Mesenchymal stem cell (in vitro differentiated cells and primary cell): Measurements from ENCODE around the gene NANP. TPM values are rescaled to one million over a fixed set of nuclear protein-coding genes. Genes with fewer than 3 reads are reported as not detected.

Source experiments
- DNase-seq: peaks from one replicate; pipeline ENCODE4 v3.0.0-alpha.2; 2013
- H2AFZ ChIP-seq: one replicate; pipeline ENCODE4 v1.6.1; 2013; ENCODE audit warnings: low read depth, mild to moderate bottlenecking, control low read depth, inconsistent platforms, low read length, moderate library complexity
- H2AK5ac ChIP-seq: 2 replicates; pipeline ENCODE4 v1.6.1; 2013; ENCODE audit warnings: low read length, moderate library complexity, mild to moderate bottlenecking, inconsistent platforms; ENCODE audit not compliant: severe bottlenecking
- H2BK120ac ChIP-seq: one replicate; pipeline ENCODE4 v1.6.1; 2013; ENCODE audit warnings: low read depth, mild to moderate bottlenecking, inconsistent platforms, low read length, moderate library complexity
- H2BK12ac ChIP-seq, 2 experiments: one replicate each; pipeline ENCODE4 v1.6.1; 2013; ENCODE audit warnings: inconsistent platforms in 2 of 2, low read length in 2 of 2, mild to moderate bottlenecking in 2 of 2, moderate library complexity in 2 of 2, control low read depth in 1 of 2
- H2BK15ac ChIP-seq: one replicate; pipeline ENCODE4 v1.6.1; 2013; ENCODE audit warnings: mild to moderate bottlenecking, low read depth, inconsistent platforms; ENCODE audit not compliant: poor library complexity, severe bottlenecking
- H2BK5ac ChIP-seq: 2 replicates; pipeline ENCODE4 v1.6.1; 2013; ENCODE audit warnings: low read depth, mild to moderate bottlenecking, low read length, control low read depth, inconsistent platforms; ENCODE audit not compliant: poor library complexity, severe bottlenecking
- H3K14ac ChIP-seq, 2 experiments: one replicate each; pipeline ENCODE4 v1.6.1; 2013; ENCODE audit warnings: inconsistent platforms in 2 of 2, low read length in 2 of 2, control low read depth in 1 of 2, mild to moderate bottlenecking in 1 of 2, moderate library complexity in 1 of 2
- H3K18ac ChIP-seq, 2 experiments: one replicate each; pipeline ENCODE4 v1.6.1; 2013; ENCODE audit warnings: inconsistent platforms in 2 of 2, low read length in 2 of 2, control low read depth in 1 of 2, low read depth in 1 of 2, mild to moderate bottlenecking in 1 of 2
- H3K23ac ChIP-seq, 2 experiments: one replicate each; pipeline ENCODE4 v1.6.1; 2013; ENCODE audit warnings: inconsistent platforms in 2 of 2, low read length in 2 of 2, mild to moderate bottlenecking in 2 of 2, moderate library complexity in 2 of 2, control low read depth in 1 of 2
- H3K27ac ChIP-seq: 2 replicates; pipeline ENCODE4 v1.5.1; 2013; ENCODE audit warnings: mild to moderate bottlenecking, moderate library complexity, low read length, control low read depth, inconsistent platforms; ENCODE audit not compliant: poor library complexity, severe bottlenecking
- H3K27me3 ChIP-seq, 2 experiments: 2 replicates each; pipeline versions ENCODE4 v1.6.1 to v1.7.0; 2013; ENCODE audit warnings: low read length in 2 of 2, mild to moderate bottlenecking in 2 of 2, moderate library complexity in 2 of 2, control low read depth in 1 of 2, inconsistent platforms in 1 of 2; ENCODE audit not compliant: control insufficient read depth in 1 of 2, insufficient read depth in 1 of 2
- H3K36me3 ChIP-seq, 2 experiments: 2 replicates each; pipeline versions ENCODE4 v1.6.1 to v1.7.0; 2013; ENCODE audit warnings: low read length in 2 of 2, control low read depth in 1 of 2, inconsistent platforms in 1 of 2, low read depth in 1 of 2, mild to moderate bottlenecking in 1 of 2; ENCODE audit not compliant: insufficient read depth in 2 of 2, control insufficient read depth in 1 of 2
- H3K4ac ChIP-seq, 2 experiments: one replicate each; pipeline ENCODE4 v1.6.1; 2013; ENCODE audit warnings: inconsistent platforms in 2 of 2, low read length in 2 of 2, mild to moderate bottlenecking in 2 of 2, moderate library complexity in 2 of 2, control low read depth in 1 of 2, low read depth in 1 of 2
- H3K4me1 ChIP-seq: 2 replicates; pipeline ENCODE4 v1.6.1; 2013; ENCODE audit warnings: low read depth, low read length, control low read depth; ENCODE audit not compliant: control insufficient read depth, insufficient read depth
- H3K4me2 ChIP-seq: 2 replicates; pipeline ENCODE4 v1.6.1; 2013; ENCODE audit warnings: low read length, mild to moderate bottlenecking, inconsistent platforms; ENCODE audit not compliant: poor library complexity, severe bottlenecking
- H3K4me3 ChIP-seq, 2 experiments: 2 replicates each; pipeline versions ENCODE4 v1.5.1 to v1.7.0; 2013; ENCODE audit warnings: low read length in 2 of 2, mild to moderate bottlenecking in 2 of 2, control low read depth in 1 of 2, low read depth in 1 of 2; ENCODE audit not compliant: insufficient read depth in 1 of 2
- H3K79me1 ChIP-seq: replicated peaks from 2 replicates; pipeline ENCODE4 v1.6.1; 2013; ENCODE audit warnings: mild to moderate bottlenecking, control low read depth, low read length, inconsistent platforms; ENCODE audit not compliant: poor library complexity, severe bottlenecking
- H3K9ac ChIP-seq: 2 replicates; pipeline ENCODE4 v1.7.0; 2013; ENCODE audit warnings: mild to moderate bottlenecking, low read length, moderate library complexity
- H3K9me3 ChIP-seq: 2 replicates; pipeline ENCODE4 v1.7.0; 2013; ENCODE audit warnings: mild to moderate bottlenecking, low read length; ENCODE audit not compliant: control insufficient read depth
- H4K8ac ChIP-seq: one replicate; pipeline ENCODE4 v1.6.1; 2013; ENCODE audit warnings: inconsistent platforms, mild to moderate bottlenecking, low read length, moderate library complexity
- H4K91ac ChIP-seq: one replicate; pipeline ENCODE4 v1.6.1; 2013; ENCODE audit warnings: mild to moderate bottlenecking, low read length, inconsistent platforms
- WGBS: methylation state at CpG from one replicate; pipeline ENCODE4 v1.1.7; 2013; ENCODE audit warnings: mixed read lengths; 5-methylcytosine and 5-hydroxymethylcytosine counted together
- polyA plus RNA-seq, 2 experiments: library from polyadenylated mRNA; stranded (reverse); fragments of 200-250 nt; gene quantifications; one replicate each; pipeline ENCODE4 v1.2.3, GENCODE V29; 2013

NANP gene, protein sequence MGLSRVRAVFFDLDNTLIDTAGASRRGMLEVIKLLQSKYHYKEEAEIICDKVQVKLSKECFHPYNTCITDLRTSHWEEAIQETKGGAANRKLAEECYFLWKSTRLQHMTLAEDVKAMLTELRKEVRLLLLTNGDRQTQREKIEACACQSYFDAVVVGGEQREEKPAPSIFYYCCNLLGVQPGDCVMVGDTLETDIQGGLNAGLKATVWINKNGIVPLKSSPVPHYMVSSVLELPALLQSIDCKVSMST
- polyA plus RNA-seq (2013, experiment 1 of 2) = 9.5 TPM
- polyA plus RNA-seq (2013, experiment 2 of 2) = 9.8 TPM

DNA sequence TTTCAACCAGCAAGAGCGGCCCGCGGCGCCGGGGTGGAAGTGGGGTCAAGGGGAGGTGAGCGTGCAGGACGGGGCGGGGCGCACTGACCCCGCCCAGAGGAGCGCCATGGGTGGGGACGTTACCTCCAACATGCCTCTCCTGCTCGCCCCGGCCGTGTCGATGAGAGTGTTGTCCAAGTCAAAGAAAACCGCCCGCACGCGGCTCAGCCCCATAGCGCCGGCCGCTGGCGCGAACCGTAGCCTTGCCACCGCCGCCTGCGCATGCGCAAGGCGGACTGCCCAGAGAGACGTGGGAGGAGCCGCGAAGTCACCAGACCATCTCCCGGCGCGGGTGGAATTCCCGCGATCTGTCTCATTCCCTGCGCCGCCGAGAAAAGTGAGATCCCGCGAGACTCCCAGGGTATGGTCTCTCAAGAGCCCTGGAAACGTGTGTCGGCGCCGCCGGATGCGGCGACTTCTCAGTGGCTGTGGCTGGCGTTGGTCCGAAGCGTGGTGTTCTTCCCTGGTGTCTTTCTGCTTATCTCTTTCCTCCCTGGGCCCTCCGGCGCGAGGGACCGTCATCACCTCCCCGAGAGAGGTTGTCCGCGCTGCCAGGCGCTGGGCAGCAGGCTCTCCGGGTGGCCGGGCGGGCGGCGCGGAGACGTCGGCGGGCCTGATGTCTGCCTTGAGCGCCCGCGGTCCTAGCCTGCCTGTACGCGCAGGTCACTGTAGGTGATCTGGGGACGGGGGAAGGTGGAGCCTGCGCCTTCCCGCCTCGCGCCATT is at the start of gene NANP:
Gene NANP, minus strand, starts transcription at position 279 of the 764 bp plus-strand sequence. Its CDS starts 66 bp downstream, at position 213.
- H3K9me3 ChIP-seq = no peaks in the 10 kb centered on the region
- H2BK5ac ChIP-seq = peak within 1 kb of the TSS; percentile 77
- H2BK15ac ChIP-seq = peak within 1 kb of the TSS; percentile 82
- H4K91ac ChIP-seq = peak within 1 kb of the TSS; percentile 95
- H3K9ac ChIP-seq = peak within 1 kb of the TSS; percentile 98
- H3K36me3 ChIP-seq = peaks cover 0 to 7% of the 10 kb centered on the region in 2 experiments
- H3K23ac ChIP-seq = peak within 1 kb of the TSS; percentile 87 to 97
- peak within 1 kb of the TSS; percentile 97 for H3K4me2 ChIP-seq
- peak within 1 kb of the TSS; percentile 99 for H4K8ac ChIP-seq
- WGBS = 2% methylated on average over 81 of the region's 81 CpGs
- H3K4me3 ChIP-seq = peak within 1 kb of the TSS; percentile 92 to 93
- peak within 1 kb of the TSS; percentile 95 to 96 for H3K4ac ChIP-seq
- H2AK5ac ChIP-seq = no peak within 1 kb of the TSS
- H2BK120ac ChIP-seq = peak within 1 kb of the TSS; percentile 85
- peaks cover 6% of the 10 kb centered on the region for H3K4me1 ChIP-seq
- H3K14ac ChIP-seq = peak within 1 kb of the TSS; percentile 82 to 99
- H3K18ac ChIP-seq = peak within 1 kb of the TSS; percentile 98 to 99
- H3K79me1 ChIP-seq = peaks cover 24% of the 10 kb centered on the region
- DNase-seq = peak; percentile 99
- peak within 1 kb of the TSS in 1 of 2 experiments; percentile 87 for H2BK12ac ChIP-seq
- peak within 1 kb of the TSS; percentile 83 for H2AFZ ChIP-seq
- H3K27ac ChIP-seq = peak within 1 kb of the TSS; percentile 89
- H3K27me3 ChIP-seq = no peaks in the 10 kb centered on the region

DNA sequence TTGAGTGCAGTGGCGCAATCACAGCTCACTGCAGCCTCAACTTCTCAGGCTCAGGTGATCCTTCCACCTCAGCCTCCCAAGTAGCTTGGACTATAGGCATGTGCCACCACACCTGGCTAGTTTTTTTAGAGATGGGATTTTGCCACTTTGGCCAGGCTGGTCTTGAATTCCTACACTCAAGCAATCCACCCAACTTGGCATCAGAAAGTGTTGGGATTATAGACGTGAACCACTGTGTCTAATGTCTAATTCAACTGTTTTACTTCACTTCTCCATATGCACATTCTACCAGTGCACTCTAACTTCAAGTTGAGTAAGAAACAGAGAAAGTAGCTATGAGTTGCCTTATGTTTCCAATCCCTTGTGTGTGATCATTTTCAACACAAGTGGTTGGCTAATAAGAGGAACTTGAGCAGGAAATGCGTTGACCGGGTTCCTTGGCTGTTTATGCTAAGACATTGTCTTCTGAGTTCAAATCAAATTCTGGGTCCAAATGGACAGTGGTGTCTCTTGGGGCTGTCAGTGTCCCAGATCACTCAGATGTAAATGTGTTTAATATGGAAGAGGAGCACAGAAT is 48.9 kb upstream of the NANP start:
- Histone ChIP-seq H3K23ac (no peak overlapping the region), H2AK5ac (no peak overlapping the region), H3K4me3 (no peak overlapping the region), H3K9ac (no peak overlapping the region), H2BK15ac (no peak overlapping the region), H3K27me3 (no peaks in the 10 kb centered on the region), H4K8ac (no peak overlapping the region), H3K14ac (no peak overlapping the region), H3K4ac (no peak overlapping the region), H3K9me3 (no peaks in the 10 kb centered on the region), H2BK12ac (no peak overlapping the region), H3K79me1 (peaks cover 5% of the 10 kb centered on the region), H3K36me3 (peaks cover 23 to 51% of the 10 kb centered on the region in 2 experiments), H3K18ac (no peak overlapping the region), H4K91ac (no peak overlapping the region), H3K4me2 (no peak overlapping the region), H2BK5ac (no peak overlapping the region), H3K4me1 (peaks cover 2% of the 10 kb centered on the region), H2BK120ac (no peak overlapping the region), H2AFZ (no peak overlapping the region), H3K27ac (no peak overlapping the region)
- no peak for DNase-seq
- WGBS = over 99% methylated on average over 4 of the region's 4 CpGs

DNA sequence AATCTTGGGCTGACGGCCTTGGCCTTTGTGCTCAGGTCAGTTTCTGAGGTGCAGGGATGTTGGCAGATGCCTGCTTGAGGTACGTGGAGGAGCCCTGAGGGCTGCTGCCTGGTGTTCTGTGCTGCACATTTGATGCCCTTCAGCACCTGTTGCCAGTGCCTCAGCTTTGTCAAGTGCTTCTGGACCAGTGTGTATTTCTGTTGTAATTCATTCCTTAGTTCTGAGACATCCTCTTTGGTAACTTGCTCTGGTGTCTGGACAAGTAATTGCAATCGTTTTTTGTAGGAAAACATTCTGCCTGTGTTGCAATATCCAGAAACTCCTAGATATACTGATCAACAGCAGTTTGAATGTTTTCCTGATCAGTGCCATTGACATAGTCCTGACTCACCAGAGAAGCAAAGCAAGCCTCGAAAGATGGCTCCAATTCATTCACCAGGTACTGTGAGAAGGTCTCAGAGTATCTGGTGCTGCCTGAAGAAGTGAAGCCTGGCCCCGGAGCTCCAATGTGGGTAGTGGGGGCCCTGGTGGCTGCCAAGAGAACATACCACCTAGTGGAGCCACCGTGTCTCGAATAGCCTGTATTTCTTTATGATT is 46.1 kb upstream of the NANP start:
- Histone ChIP-seq H3K9me3 (no peaks in the 10 kb centered on the region), H3K36me3 (peaks cover 9 to 23% of the 10 kb centered on the region in 2 experiments), H4K91ac (no peak overlapping the region), H3K18ac (no peak overlapping the region), H3K4ac (no peak overlapping the region), H4K8ac (peak overlapping the region; percentile 24), H2BK15ac (no peak overlapping the region), H3K9ac (no peak overlapping the region), H3K14ac (no peak overlapping the region), H3K4me1 (peaks cover 2% of the 10 kb centered on the region), H3K4me3 (no peak overlapping the region), H2BK12ac (no peak overlapping the region), H3K27me3 (no peaks in the 10 kb centered on the region), H3K27ac (no peak overlapping the region), H3K79me1 (peaks cover 2% of the 10 kb centered on the region), H2BK120ac (no peak overlapping the region), H3K4me2 (no peak overlapping the region), H2AK5ac (no peak overlapping the region), H2AFZ (no peak overlapping the region), H2BK5ac (no peak overlapping the region), H3K23ac (peak overlapping the region in 1 of 2 experiments; percentile 90)
- DNase-seq = peak; percentile 78
- 75% methylated on average over 5 of the region's 7 CpGs for WGBS
